ENCODE data around the gene PLCH1.

GRCh38 chr3:155657161-155657560 is 87.7 kb downstream of the PLCH1 start:
- TF ChIP-seq POLR2A (IDR thresholded peaks at IDR 0.05) (no peak), CTCF (IDR thresholded peaks at IDR 0.05) (no peak), EP300 (IDR thresholded peaks at IDR 0.05) (no peak), POLR2AphosphoS5 (IDR thresholded peaks at IDR 0.05) (no peak)
